Spleen (tissue), 13 donors: ENCODE results near the gene OR4K17. TPM values are rescaled to one million over a fixed set of nuclear protein-coding genes. Genes with fewer than 3 reads are reported as not detected.
"Not testable (repeated sequence)": the region's sequence is repeated elsewhere in the genome, so short reads cannot be mapped to it uniquely, and the experiment has no call there.

Source experiments
- DNase-seq: peaks from one replicate; pipeline ENCODE4 v3.0.0-alpha.2; 2020
- H3K27ac ChIP-seq, 8 donors: fragments of 200-600 bp; sonication (generic) in 7 of 8; 1 replicate in 4 of 8; 2 replicates in 4 of 8; pipeline versions ENCODE4 v1.5.0 to v1.8.0; 2016 to 2021; ENCODE audit warnings: inconsistent platforms in 4 of 8, mild to moderate bottlenecking in 4 of 8, moderate library complexity in 1 of 8
- H3K27me3 ChIP-seq, 7 donors: fragments of 200-600 bp; sonication (generic) in 6 of 7; replicated peaks in 1 of 7; 1 replicate in 4 of 7; 2 replicates in 3 of 7; pipeline versions ENCODE4 v1.5.0 to v1.8.0; 2016 to 2021; ENCODE audit warnings: inconsistent platforms in 3 of 7, mild to moderate bottlenecking in 1 of 7
- H3K36me3 ChIP-seq, 6 donors: fragments of 200-600 bp; sonication (generic) in 5 of 6; 1 replicate in 4 of 6; 2 replicates in 2 of 6; pipeline versions ENCODE4 v1.5.0 to v1.8.0; 2016 to 2021; ENCODE audit warnings: inconsistent platforms in 2 of 6
- H3K4me1 ChIP-seq, 6 donors: fragments of 200-600 bp; sonication (generic) in 5 of 6; 1 replicate in 3 of 6; 2 replicates in 3 of 6; pipeline versions ENCODE4 v1.5.0 to v1.8.0; 2016 to 2021; ENCODE audit warnings: inconsistent platforms in 3 of 6
- H3K4me3 ChIP-seq, 8 donors: fragments of 200-600 bp; sonication (generic) in 7 of 8; 1 replicate in 4 of 8; 2 replicates in 4 of 8; pipeline versions ENCODE4 v1.5.0 to v1.8.0; 2016 to 2021; ENCODE audit warnings: inconsistent platforms in 4 of 8, mild to moderate bottlenecking in 4 of 8, moderate library complexity in 2 of 8
- H3K9me3 ChIP-seq, 8 donors: fragments of 200-600 bp; sonication (generic) in 7 of 8; 1 replicate in 4 of 8; 2 replicates in 4 of 8; pipeline versions ENCODE4 v1.5.0 to v1.8.0; 2016 to 2021; ENCODE audit warnings: inconsistent platforms in 4 of 8
- POLR2A ChIP-seq, 3 donors: fragments of 450-650 bp; IDR thresholded peaks; one replicate each; pipeline ENCODE4 v1.5.1; 2017; ENCODE audit warnings: antibody characterized with exemption in 3 of 3, mild to moderate bottlenecking in 1 of 3
- POLR2AphosphoS5 ChIP-seq, 3 donors: sonication (generic); formaldehyde crosslinking; IDR thresholded peaks; one replicate each; pipeline ENCODE4 v1.5.1; 2017; ENCODE audit warnings: antibody characterized with exemption in 3 of 3
- WGBS, 5 donors: extraction: QIAGEN DNeasy Blood & Tissue Kit in 3 of 5; methylation state at CpG; one replicate each; pipeline versions ENCODE4 v1.1.5 to v1.1.7; 2013 to 2018; 5-methylcytosine and 5-hydroxymethylcytosine counted together
- intact Hi-C: fragments of 100-400 bp; cut with DNase I; formaldehyde crosslinking; loops from one replicate; pipeline ENCODE4 v1.15.0; 2023; ENCODE audit warnings: low total_unique reads
- long read RNA-seq, 2 donors: transcript quantifications; one replicate each; lab custom pipeline, GENCODE V29; 2026
- polyA plus RNA-seq, 3 donors: library from polyadenylated mRNA; stranded (reverse); fragments of 200-250 nt; gene quantifications; one replicate each; pipeline ENCODE4 v1.2.1, GENCODE V29; 2013
- total RNA-seq, 7 donors: library from RNA; depleted of rRNA in 3 of 7; stranded (reverse); fragments of >200 nt in 3 of 7; fragmentation: NEBNext Ultra II Directional in 4 of 7; extraction: Animal tissue kit (Norgen Biotek cat#: 25700) in 4 of 7; gene quantifications; one replicate each; pipeline versions ENCODE4 v1.1.0 to v1.2.1, GENCODE V29; 2016 to 2021
- TF ChIP-seq, protein P1 (sequence below), 11 experiments: fragments of 200-600 bp in 7 of 11; fragments of 450-650 bp in 4 of 11; sonication (generic) in 4 of 11; IDR thresholded peaks in 8 of 11; conservative IDR thresholded peaks in 3 of 11; 1 replicate in 7 of 11; 2 replicates in 4 of 11; pipeline versions ENCODE4 v1.4.0 to v1.8.0; 2016 to 2021; ENCODE audit warnings: antibody characterized with exemption in 11 of 11, inconsistent platforms in 4 of 11, mild to moderate bottlenecking in 1 of 11
- donor health status: healthy with polysubstance abuse.
- donor health status: DM: no; HTN: no; CAD: no; lungs with moderate emphysema.
- donor health status: DM: no; HTN: no; CAD: no.
- donor health status: Bipolar disorder and iron deficiency.
- donor health status: healthy.
- donor health status: DM: no; HTN: no; CAD: no.
- donor health status: DM: yes; HTN: yes; CAD: no.

The OR4K17 gene, protein sequence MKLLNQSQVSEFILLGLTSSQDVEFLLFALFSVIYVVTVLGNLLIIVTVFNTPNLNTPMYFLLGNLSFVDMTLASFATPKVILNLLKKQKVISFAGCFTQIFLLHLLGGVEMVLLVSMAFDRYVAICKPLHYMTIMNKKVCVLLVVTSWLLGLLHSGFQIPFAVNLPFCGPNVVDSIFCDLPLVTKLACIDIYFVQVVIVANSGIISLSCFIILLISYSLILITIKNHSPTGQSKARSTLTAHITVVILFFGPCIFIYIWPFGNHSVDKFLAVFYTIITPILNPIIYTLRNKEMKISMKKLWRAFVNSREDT
- total RNA-seq: not detected
- not detected for polyA plus RNA-seq
- long read RNA-seq, donor 1: 0 reads
- long read RNA-seq, donor 2: 0 reads

DNA sequence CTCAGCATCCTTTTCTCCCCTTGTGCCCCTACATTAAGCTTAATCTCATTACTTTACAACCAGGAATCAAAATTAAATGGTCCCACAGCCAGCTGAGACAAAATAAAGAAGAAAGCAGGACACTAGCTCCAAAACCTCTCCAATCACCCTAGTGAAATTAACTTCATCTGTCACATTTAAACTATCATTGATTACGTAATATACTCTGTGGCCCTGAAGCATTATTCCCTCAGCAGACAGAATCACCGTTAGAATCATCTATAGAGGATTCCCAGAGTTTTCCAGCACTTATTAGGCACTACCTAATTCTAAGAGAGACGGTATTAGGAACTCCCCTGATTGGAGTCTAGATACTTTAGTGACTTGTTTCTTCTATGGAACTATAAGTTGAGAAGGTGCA lies at the start of gene OR4K17:
Gene OR4K17 (plus strand): TSS at position 302 of the 400 bp plus-strand sequence. CDS start 6,761 bp downstream, outside the sequence.
- no peak within 1 kb of the TSS for H3K4me3 ChIP-seq
- no peak within 1 kb of the TSS for H3K27ac ChIP-seq
- no peaks in the 10 kb centered on the region for H3K9me3 ChIP-seq
- no peak for DNase-seq
- 48 to 67% (median 59%) methylated on average over 3 of the region's 3 CpGs for WGBS, 5 donors
- no peaks in the 10 kb centered on the region for H3K36me3 ChIP-seq
- TF ChIP-seq POLR2AphosphoS5 (IDR thresholded peaks at IDR 0.05): no peak
- TF ChIP-seq POLR2A (IDR thresholded peaks at IDR 0.05): no peak
- TF ChIP-seq, protein P1, sequence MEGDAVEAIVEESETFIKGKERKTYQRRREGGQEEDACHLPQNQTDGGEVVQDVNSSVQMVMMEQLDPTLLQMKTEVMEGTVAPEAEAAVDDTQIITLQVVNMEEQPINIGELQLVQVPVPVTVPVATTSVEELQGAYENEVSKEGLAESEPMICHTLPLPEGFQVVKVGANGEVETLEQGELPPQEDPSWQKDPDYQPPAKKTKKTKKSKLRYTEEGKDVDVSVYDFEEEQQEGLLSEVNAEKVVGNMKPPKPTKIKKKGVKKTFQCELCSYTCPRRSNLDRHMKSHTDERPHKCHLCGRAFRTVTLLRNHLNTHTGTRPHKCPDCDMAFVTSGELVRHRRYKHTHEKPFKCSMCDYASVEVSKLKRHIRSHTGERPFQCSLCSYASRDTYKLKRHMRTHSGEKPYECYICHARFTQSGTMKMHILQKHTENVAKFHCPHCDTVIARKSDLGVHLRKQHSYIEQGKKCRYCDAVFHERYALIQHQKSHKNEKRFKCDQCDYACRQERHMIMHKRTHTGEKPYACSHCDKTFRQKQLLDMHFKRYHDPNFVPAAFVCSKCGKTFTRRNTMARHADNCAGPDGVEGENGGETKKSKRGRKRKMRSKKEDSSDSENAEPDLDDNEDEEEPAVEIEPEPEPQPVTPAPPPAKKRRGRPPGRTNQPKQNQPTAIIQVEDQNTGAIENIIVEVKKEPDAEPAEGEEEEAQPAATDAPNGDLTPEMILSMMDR (IDR thresholded peaks at IDR 0.05 in 8 of 11, conservative IDR thresholded peaks at IDR 0.05 in 3 of 11): no peak
- H3K27me3 ChIP-seq: no peaks in the 10 kb centered on the region
- H3K4me1 ChIP-seq: no peaks in the 10 kb centered on the region
- intact Hi-C loops: no loop called here

DNA sequence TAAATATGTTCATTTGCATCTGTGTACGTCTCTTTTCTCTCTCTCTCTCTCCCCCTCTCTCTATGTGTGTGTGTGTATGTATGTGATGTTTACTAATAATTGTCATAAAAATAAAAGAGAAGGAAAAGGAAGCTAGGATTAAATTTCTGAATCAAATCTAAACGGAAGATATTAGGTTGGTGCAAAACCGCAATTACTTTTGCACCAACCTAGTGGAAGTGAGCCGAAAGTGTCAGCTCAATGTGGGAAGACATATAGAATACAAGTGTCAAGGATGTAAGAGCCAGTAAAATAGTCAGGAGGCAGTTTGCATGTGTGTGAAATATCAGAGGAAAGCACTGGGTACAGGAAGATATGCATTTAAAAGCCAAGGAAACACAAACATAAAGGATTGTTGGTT lies 18.5 kb upstream of the OR4K17 start:
- H3K4me1 ChIP-seq: no peaks in the 10 kb centered on the region
- H3K4me3 ChIP-seq: no peak overlapping the region
- intact Hi-C loops: no loop called here
- H3K27me3 ChIP-seq: no peaks in the 10 kb centered on the region
- WGBS, 5 donors: 24 to 50% (median 26%) methylated on average over 4 of the region's 4 CpGs
- DNase-seq: no peak
- no peaks in the 10 kb centered on the region for H3K36me3 ChIP-seq
- TF ChIP-seq, protein P1 (IDR thresholded peaks at IDR 0.05 in 8 of 11, conservative IDR thresholded peaks at IDR 0.05 in 3 of 11): no peak
- TF ChIP-seq POLR2A (IDR thresholded peaks at IDR 0.05): no peak
- TF ChIP-seq POLR2AphosphoS5 (IDR thresholded peaks at IDR 0.05): no peak
- H3K27ac ChIP-seq: no peak overlapping the region
- no peaks in the 10 kb centered on the region for H3K9me3 ChIP-seq

DNA sequence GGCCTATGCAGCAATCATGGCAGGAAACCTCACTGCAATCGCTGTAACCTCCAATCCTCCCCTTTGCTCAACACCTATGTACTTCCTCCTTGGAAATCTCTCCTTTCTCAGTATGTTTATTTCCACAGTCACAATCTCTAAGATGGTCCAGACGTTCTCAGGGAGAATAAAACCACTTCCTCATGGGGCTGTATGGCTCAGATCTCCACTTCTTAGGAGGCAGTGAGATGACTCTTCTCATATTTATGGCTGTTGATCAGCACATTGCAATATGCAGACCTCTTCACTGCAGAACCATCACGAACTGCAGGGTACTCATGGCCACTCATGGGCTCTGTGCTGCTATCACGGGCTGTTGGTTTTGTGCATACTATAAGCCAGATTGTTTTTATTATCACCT lies 17.1 kb upstream of the OR4K17 start:
- DNase-seq: no peak
- Histone ChIP-seq H3K4me3 (no peak overlapping the region), H3K4me1 (no peaks in the 10 kb centered on the region), H3K27me3 (no peaks in the 10 kb centered on the region), H3K27ac (no peak overlapping the region), H3K9me3 (no peaks in the 10 kb centered on the region), H3K36me3 (no peaks in the 10 kb centered on the region)
- intact Hi-C loops: no loop called here
- WGBS, 5 donors: 17 to 33% (median 27%) methylated on average over 4 of the region's 4 CpGs
- TF ChIP-seq POLR2AphosphoS5 (IDR thresholded peaks at IDR 0.05) (no peak), POLR2A (IDR thresholded peaks at IDR 0.05) (no peak)
- TF ChIP-seq, protein P1 (IDR thresholded peaks at IDR 0.05 in 8 of 11, conservative IDR thresholded peaks at IDR 0.05 in 3 of 11): no peak

DNA sequence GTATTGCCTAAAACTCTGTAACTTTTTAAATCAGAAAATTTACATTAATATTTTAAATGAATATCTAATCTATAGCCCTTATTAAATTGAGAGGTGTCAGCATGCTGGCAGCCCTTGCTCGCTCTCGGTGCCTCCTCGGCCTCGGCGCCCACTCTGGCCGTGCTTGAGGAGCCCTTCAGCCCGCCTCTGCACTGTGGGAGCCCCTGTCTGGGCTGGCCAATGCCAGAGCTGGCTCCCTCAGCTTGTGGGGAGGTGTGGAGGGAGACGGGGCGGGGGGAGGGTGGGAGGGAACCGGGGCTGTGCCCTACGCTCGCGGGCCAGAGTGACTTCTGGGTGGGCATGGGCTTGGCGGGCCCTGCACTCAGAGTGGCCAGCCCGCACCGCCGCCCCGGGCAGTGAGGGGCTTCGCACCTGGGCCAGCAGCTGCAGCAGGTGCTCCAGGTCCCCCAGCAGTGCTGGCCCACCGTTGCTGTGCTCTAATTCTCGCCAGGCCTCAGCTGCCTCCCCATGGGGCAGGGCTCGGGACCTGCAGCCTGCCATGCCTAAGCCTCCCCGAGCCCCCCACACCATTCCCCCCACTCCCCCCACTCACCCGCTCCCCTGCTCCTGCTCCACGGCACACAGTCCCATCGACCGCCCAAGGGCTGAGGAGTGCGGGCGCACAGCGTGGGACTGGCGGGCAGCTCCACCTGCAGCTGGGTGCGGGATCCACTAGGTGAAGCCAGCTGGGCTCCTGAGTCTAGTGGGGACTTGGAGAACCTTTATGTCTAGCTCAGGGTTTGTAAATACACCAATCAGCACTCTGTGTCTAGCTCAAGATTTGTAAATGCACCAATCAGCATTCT lies 11.4 kb upstream of the OR4K17 start:
- H3K27ac ChIP-seq, H3K27me3 ChIP-seq, H3K4me3 ChIP-seq, H3K4me1 ChIP-seq, intact Hi-C loops, H3K36me3 ChIP-seq, H3K9me3 ChIP-seq, DNase-seq: not testable (repeated sequence)
- WGBS, 5 donors: 83 to 98% (median 87%) methylated on average over 8 to 32 of the region's 32 CpGs
